ENCODE measurements around the gene SNX5. TPM values are rescaled to one million over a fixed set of nuclear protein-coding genes. Genes with fewer than 3 reads are reported as not detected.

Gene SNX5
- total and polyA plus RNA-seq, 2 of the 13 experiments (the other 11 are each of a cell fraction or from before 2014, with no cell fraction given): 664 to 1,040 TPM

DNA sequence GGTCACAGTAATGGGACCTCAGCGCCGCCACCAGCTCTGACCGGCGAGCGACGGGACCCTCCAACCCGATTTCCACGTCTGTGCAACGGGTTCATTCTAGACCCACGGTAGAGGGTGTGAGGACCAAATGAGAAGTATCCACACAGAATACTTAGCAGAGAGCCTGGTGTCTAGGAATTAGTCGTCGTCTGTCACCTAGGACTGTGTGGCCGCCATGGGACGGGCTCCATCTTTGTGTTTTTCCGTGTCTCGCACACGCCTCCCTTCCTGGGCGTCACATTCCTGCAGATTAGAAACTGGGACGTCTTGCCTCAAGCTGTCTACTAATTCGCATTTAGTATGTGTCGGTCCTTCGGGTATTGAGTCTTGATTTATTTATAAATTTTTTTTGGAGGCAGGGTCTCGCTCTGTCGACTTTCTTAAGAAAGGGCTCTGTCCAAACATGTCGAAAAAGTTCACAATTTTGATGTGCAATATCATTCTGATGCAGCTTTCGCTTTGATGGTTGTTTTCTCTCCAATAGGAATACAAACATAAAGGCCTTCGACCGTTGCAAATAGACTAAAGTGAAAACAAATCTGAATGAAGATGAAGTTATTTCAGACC, 787 bp upstream of the SNX5 start (continued):
- TF ChIP-seq ZBTB34 (CRISPR knock-in tag; IDR thresholded peaks at IDR 0.05): no peak
- no peak for TF ChIP-seq ZBTB44 (CRISPR knock-in tag; IDR thresholded peaks at IDR 0.05)
- TF ChIP-seq, protein P1, sequence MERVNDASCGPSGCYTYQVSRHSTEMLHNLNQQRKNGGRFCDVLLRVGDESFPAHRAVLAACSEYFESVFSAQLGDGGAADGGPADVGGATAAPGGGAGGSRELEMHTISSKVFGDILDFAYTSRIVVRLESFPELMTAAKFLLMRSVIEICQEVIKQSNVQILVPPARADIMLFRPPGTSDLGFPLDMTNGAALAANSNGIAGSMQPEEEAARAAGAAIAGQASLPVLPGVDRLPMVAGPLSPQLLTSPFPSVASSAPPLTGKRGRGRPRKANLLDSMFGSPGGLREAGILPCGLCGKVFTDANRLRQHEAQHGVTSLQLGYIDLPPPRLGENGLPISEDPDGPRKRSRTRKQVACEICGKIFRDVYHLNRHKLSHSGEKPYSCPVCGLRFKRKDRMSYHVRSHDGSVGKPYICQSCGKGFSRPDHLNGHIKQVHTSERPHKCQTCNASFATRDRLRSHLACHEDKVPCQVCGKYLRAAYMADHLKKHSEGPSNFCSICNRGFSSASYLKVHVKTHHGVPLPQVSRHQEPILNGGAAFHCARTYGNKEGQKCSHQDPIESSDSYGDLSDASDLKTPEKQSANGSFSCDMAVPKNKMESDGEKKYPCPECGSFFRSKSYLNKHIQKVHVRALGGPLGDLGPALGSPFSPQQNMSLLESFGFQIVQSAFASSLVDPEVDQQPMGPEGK (CRISPR knock-in tag; IDR thresholded peaks at IDR 0.05): no peak
- TF ChIP-seq SRSF4 (IDR thresholded peaks at IDR 0.05; ENCODE audit: low read depth, low read length, poor library complexity, severe bottlenecking): no peak
- peak; percentile 84 for TF ChIP-seq KDM5A (IDR thresholded peaks at IDR 0.05; ENCODE audit: borderline replicate concordance, low read length)
- TF ChIP-seq AHR (CRISPR knock-in tag; IDR thresholded peaks at IDR 0.05): no peak
- peak; percentile 4; the same call in 1 of the 2 replicates for TF ChIP-seq CBFB (CRISPR knock-in tag; IDR thresholded peaks at IDR 0.05)
- TF ChIP-seq ZMYM3 (CRISPR knock-in tag; IDR thresholded peaks at IDR 0.05): 0 out of 2 replicates have a peak, but pooled peaks have one; percentile 39
- TF ChIP-seq FOSL1 (CRISPR knock-in tag; IDR thresholded peaks at IDR 0.05; ENCODE audit: borderline replicate concordance): peak; percentile 5; the same call in 1 of the 2 replicates
- TF ChIP-seq MXD4 (CRISPR knock-in tag; IDR thresholded peaks at IDR 0.05): no peak
- TF ChIP-seq, protein P2, sequence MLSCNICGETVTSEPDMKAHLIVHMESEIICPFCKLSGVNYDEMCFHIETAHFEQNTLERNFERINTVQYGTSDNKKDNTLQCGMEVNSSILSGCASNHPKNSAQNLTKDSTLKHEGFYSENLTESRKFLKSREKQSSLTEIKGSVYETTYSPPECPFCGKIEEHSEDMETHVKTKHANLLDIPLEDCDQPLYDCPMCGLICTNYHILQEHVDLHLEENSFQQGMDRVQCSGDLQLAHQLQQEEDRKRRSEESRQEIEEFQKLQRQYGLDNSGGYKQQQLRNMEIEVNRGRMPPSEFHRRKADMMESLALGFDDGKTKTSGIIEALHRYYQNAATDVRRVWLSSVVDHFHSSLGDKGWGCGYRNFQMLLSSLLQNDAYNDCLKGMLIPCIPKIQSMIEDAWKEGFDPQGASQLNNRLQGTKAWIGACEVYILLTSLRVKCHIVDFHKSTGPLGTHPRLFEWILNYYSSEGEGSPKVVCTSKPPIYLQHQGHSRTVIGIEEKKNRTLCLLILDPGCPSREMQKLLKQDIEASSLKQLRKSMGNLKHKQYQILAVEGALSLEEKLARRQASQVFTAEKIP (CRISPR knock-in tag; IDR thresholded peaks at IDR 0.05; ENCODE audit: borderline replicate concordance): no peak
- TF ChIP-seq, protein P3, sequence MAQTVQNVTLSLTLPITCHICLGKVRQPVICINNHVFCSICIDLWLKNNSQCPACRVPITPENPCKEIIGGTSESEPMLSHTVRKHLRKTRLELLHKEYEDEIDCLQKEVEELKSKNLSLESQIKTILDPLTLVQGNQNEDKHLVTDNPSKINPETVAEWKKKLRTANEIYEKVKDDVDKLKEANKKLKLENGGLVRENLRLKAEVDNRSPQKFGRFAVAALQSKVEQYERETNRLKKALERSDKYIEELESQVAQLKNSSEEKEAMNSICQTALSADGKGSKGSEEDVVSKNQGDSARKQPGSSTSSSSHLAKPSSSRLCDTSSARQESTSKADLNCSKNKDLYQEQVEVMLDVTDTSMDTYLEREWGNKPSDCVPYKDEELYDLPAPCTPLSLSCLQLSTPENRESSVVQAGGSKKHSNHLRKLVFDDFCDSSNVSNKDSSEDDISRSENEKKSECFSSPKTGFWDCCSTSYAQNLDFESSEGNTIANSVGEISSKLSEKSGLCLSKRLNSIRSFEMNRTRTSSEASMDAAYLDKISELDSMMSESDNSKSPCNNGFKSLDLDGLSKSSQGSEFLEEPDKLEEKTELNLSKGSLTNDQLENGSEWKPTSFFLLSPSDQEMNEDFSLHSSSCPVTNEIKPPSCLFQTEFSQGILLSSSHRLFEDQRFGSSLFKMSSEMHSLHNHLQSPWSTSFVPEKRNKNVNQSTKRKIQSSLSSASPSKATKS (CRISPR knock-in tag; IDR thresholded peaks at IDR 0.05): no peak; the same call in 1 of the 2 replicates
- TF ChIP-seq ZNF577 (CRISPR knock-in tag; IDR thresholded peaks at IDR 0.05; ENCODE audit: borderline replicate concordance, low read depth): no peak
- TF ChIP-seq JUND (CRISPR knock-in tag; IDR thresholded peaks at IDR 0.05): no peak
- TF ChIP-seq ZNF773 (CRISPR knock-in tag; IDR thresholded peaks at IDR 0.05; ENCODE audit: borderline replicate concordance): 0 out of 2 replicates have a peak, but pooled peaks have one; percentile 32
- TF ChIP-seq FOXC1 (CRISPR knock-in tag; IDR thresholded peaks at IDR 0.05; ENCODE audit: borderline replicate concordance): 0 out of 2 replicates have a peak, but pooled peaks have one; percentile 7
- no peak for TF ChIP-seq MTA3 (CRISPR knock-in tag; IDR thresholded peaks at IDR 0.05)
- no peak for TF ChIP-seq PPARG (CRISPR knock-in tag; conservative IDR thresholded peaks at IDR 0.05)
